BJ (cell line): Measurements from ENCODE around the gene ENOX1. TPM values are rescaled to one million over a fixed set of nuclear protein-coding genes. Genes with fewer than 3 reads are reported as not detected.
A peak's percentile ranks its signal among the peaks of the same experiment; 100 is the strongest.

Experiments
- CTCF ChIA-PET: fragments of 350-600 bp; formaldehyde crosslinking; extraction: SDS; loops from one replicate; lab custom pipeline; 2021; ENCODE audit warnings: antibody characterized with exemption, inconsistent platforms; lab: Yijun Ruan, JAX
- POLR2A ChIA-PET: fragments of 300-600 bp; sonication (Branson Sonifier 250); formaldehyde crosslinking; extraction: SDS; loops from one replicate; lab custom pipeline; 2021; ENCODE audit warnings: antibody characterized with exemption; lab: Charles Lee
- DNase-seq: peaks from one replicate; pipeline ENCODE4 v3.0.0-alpha.2; 2011; ENCODE audit warnings: low read depth
- H3K27me3 ChIP-seq: 2 replicates; pipeline ENCODE4 v1.6.0; 2011; ENCODE audit warnings: low read length; ENCODE audit not compliant: control insufficient read depth, insufficient read depth
- H3K36me3 ChIP-seq: 2 replicates; pipeline ENCODE4 v1.5.1; 2011; ENCODE audit warnings: low read length; ENCODE audit not compliant: control insufficient read depth, insufficient read depth
- H3K4me3 ChIP-seq: 2 replicates; pipeline ENCODE4 v1.5.1; 2011; ENCODE audit warnings: low read depth, mild to moderate bottlenecking, control low read depth, low read length
- polyA plus RNA-seq: library from polyadenylated mRNA; depleted of rRNA; stranded (reverse); fragments of >200 nt; gene quantifications from 2 replicates; pipeline ENCODE4 v1.2.3, GENCODE V29; 2011
- TF ChIP-seq, protein P1 (sequence below): IDR thresholded peaks from 2 replicates; pipeline ENCODE4 v1.5.1; 2011; ENCODE audit warnings: low read depth, mild to moderate bottlenecking, control low read depth, inconsistent platforms, low read length, moderate library complexity; ENCODE audit not compliant: insufficient read depth

Gene ENOX1
- polyA plus RNA-seq, 1 experiment = 2.1 TPM

DNA sequence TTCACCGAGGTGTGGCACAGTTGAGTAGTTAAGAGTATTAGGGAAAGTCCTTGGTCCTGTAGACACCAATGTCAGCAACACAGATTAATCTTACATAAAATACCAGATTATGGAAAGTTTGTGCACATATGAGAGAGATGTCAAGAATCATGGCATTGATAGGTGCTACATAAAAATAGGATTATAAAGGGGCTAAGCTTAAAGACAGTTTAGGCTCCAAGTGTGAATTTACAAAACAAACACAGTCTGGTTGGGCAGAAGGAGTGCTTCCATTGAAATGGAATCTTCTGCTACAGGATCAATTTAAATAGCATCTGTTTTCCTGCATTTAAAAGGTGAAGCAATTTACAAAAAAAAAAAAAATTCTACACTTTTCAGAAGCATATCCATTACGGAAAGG is 470.5 kb downstream of the ENOX1 start:
- ChIA-PET POLR2A (no interaction called here), CTCF (interaction anchor here (0.5 kb wide), 1 partner anchor 18 kb away, joined by 3 read pairs; no protein-coding TSS in a partner anchor)

DNA sequence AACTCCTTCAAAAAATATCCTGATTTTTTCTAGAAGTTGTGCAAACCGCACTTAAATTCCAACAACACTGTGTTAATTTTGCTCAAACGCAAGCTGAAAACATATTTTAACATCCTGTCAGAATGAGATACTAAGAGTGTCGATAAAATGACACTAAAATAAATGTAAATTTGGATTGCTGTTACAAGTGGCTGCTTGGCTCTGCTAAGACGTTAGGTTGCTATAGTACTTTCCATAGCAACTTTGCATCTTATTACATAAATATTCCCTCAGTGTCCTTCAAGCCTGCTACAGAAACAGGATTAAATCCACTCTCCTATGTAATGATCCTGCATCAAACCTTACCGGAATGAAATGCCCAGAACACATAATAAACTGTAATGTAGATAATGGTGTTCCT is 471.2 kb downstream of the ENOX1 start:
- H3K4me3 ChIP-seq = no peak overlapping the region
- ChIA-PET CTCF (no interaction called here), POLR2A (no interaction called here)
- no peak for DNase-seq
- H3K36me3 ChIP-seq = no peaks in the 10 kb centered on the region
- TF ChIP-seq, protein P1, sequence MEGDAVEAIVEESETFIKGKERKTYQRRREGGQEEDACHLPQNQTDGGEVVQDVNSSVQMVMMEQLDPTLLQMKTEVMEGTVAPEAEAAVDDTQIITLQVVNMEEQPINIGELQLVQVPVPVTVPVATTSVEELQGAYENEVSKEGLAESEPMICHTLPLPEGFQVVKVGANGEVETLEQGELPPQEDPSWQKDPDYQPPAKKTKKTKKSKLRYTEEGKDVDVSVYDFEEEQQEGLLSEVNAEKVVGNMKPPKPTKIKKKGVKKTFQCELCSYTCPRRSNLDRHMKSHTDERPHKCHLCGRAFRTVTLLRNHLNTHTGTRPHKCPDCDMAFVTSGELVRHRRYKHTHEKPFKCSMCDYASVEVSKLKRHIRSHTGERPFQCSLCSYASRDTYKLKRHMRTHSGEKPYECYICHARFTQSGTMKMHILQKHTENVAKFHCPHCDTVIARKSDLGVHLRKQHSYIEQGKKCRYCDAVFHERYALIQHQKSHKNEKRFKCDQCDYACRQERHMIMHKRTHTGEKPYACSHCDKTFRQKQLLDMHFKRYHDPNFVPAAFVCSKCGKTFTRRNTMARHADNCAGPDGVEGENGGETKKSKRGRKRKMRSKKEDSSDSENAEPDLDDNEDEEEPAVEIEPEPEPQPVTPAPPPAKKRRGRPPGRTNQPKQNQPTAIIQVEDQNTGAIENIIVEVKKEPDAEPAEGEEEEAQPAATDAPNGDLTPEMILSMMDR = no peak
- H3K27me3 ChIP-seq = no peaks in the 10 kb centered on the region

More for the DNA sequence above, 470.5 kb downstream of the ENOX1 start:
- Histone ChIP-seq H3K4me3 (no peak overlapping the region), H3K27me3 (no peaks in the 10 kb centered on the region), H3K36me3 (no peaks in the 10 kb centered on the region)
- no peak for DNase-seq
- TF ChIP-seq, protein P1 = no peak

- ChIA-PET POLR2A (no interaction called here), CTCF (no interaction called here)
- TF ChIP-seq, protein P1 = no peak
- no peak overlapping the region for H3K4me3 ChIP-seq
- DNase-seq = no peak
- no peaks in the 10 kb centered on the region for H3K36me3 ChIP-seq
- no peaks in the 10 kb centered on the region for H3K27me3 ChIP-seq
Observed at GRCh38 chr13:43309311-43309710, 477.5 kb downstream of the ENOX1 start.

- Histone ChIP-seq H3K4me3 (no peak overlapping the region), H3K27me3 (no peaks in the 10 kb centered on the region), H3K36me3 (no peaks in the 10 kb centered on the region)
- peak; percentile 63 for DNase-seq
- CTCF ChIA-PET = no interaction called here
- TF ChIP-seq, protein P1 = no peak
- POLR2A ChIA-PET = no interaction called here
Observed at GRCh38 chr13:43307921-43308433, 478.8 kb downstream of the ENOX1 start.

GRCh38 chr13:43307221-43307920 is 479.4 kb downstream of the ENOX1 start:
- no peaks in the 10 kb centered on the region for H3K36me3 ChIP-seq
- DNase-seq = no peak
- POLR2A ChIA-PET = no interaction called here
- H3K27me3 ChIP-seq = no peaks in the 10 kb centered on the region
- CTCF ChIA-PET = no interaction called here
- H3K4me3 ChIP-seq = no peak overlapping the region
- TF ChIP-seq, protein P1 = no peak
